ENCODE data around the gene PPFIBP1. TPM values are rescaled to one million over a fixed set of nuclear protein-coding genes. Genes with fewer than 3 reads are reported as not detected.
"Not testable (repeated sequence)": the region's sequence is repeated elsewhere in the genome, so short reads cannot be mapped to it uniquely, and the experiment has no call there.

The PPFIBP1 gene
- total and polyA plus RNA-seq, 2 of the 4 experiments (the other 2 are of a cell fraction), result 30.4 to 72.2 TPM

DNA sequence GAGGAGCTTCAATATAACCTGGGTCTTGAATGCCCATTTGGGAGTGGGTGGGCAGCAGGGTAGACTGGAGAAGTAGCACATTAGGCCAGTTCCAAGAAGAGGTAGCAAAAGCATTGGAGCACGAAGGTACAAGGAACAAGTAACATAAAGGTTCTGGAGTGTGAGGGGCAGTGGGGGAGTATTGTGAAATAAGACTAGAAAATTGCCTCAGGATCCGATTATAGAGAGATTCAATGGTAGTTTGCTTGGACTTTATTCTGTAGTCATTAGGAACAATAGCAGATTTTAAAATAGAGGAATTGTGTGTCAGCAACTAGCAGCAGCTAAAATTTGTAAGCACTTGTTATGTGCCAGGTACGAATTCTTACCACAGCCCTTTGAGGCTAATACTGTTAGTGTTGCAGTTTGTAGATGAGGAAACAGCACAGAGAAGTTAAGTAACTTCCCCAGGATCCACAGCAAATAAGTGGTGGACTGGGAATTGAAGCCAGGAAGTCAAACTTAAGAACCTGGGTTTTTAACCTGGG lies 61.8 kb downstream of the PPFIBP1 start:
- POLR2A ChIA-PET (ENCODE audit: unreplicated experiment), result no interaction called here
- 88% methylated on average over 2 of the region's 3 CpGs; no CpG with 5 or more reads in 1 of the 2 experiments for WGBS, 2 experiments (ENCODE audit: extremely low coverage in 2 of 2, insufficient read length in 1 of 2)
- in situ Hi-C loops (cut with MboI; ENCODE audit: low sequenced_read_pairs), result no loop called here
- peaks cover 6% of the 10 kb centered on the region for H3K36me3 ChIP-seq (ENCODE audit: control insufficient read depth, insufficient read depth, low read length)
- H3K79me1 ChIP-seq (ENCODE audit: low read depth in 1 of 2, low read length in 2 of 2), result peaks cover 45 to 84% of the 10 kb centered on the region in 2 experiments
- no peak overlapping the region for H2BK20ac ChIP-seq (ENCODE audit: low read depth, low read length)
- intact Hi-C loops (cut with micrococcal nuclease), result no loop called here
- H3K4me3 ChIP-seq (ENCODE audit: insufficient read depth, low read depth, low read length), result no peak overlapping the region
- H3K4me2 ChIP-seq (ENCODE audit: low read depth, low read length), result no peak overlapping the region
- no peak overlapping the region for H3K23ac ChIP-seq (ENCODE audit: low read depth, low read length)
- H2AK5ac ChIP-seq (ENCODE audit: low read depth, low read length), result peak overlapping the region; percentile 38; the same call in 1 of the 2 replicates
- H3K27ac ChIP-seq (ENCODE audit: insufficient read depth, low read length), result no peak overlapping the region
- no peak overlapping the region for H2BK120ac ChIP-seq (ENCODE audit: low read depth, low read length)
- no peak overlapping the region for H3K9ac ChIP-seq (ENCODE audit: low read depth, low read length)
- peak overlapping the region; percentile 36; the same call in 1 of the 2 replicates for H4K5ac ChIP-seq (ENCODE audit: low read depth, low read length)
- no peak overlapping the region for H3K56ac ChIP-seq (ENCODE audit: extremely low read depth, insufficient read depth, low read length)
- H3K9me1 ChIP-seq (ENCODE audit: insufficient read depth, low read length), result peaks cover 14% of the 10 kb centered on the region
- H2AFZ ChIP-seq (replicated peaks; ENCODE audit: low read length, poor library complexity), result no peak overlapping the region
- no peak overlapping the region for H3K14ac ChIP-seq (replicated peaks; ENCODE audit: low read depth, low read length)
- H3K9me3 ChIP-seq (ENCODE audit: control insufficient read depth, insufficient read depth, low read length), result no peaks in the 10 kb centered on the region
- no peak overlapping the region; a peak in 1 of 4 replicates for H4K8ac ChIP-seq (ENCODE audit: low read depth in 2 of 2, low read length in 2 of 2)
- peaks cover 8% of the 10 kb centered on the region for H3K4me1 ChIP-seq (ENCODE audit: control insufficient read depth, insufficient read depth, low read length)
- no peak overlapping the region for H4K91ac ChIP-seq (ENCODE audit: insufficient read depth, low read depth, low read length)
- TF ChIP-seq SMC3 (IDR thresholded peaks at IDR 0.05; ENCODE audit: low read depth, low read length), result no peak
- TF ChIP-seq POLR2A (IDR thresholded peaks at IDR 0.05; ENCODE audit: low read depth, low read length), result no peak
- TF ChIP-seq CEBPB (IDR thresholded peaks at IDR 0.05; ENCODE audit: low read depth, low read length), result peak; percentile 37; the same call in 1 of the 2 replicates
- no peak overlapping the region for H3K4ac ChIP-seq (ENCODE audit: low read depth, low read length)
- H3K27me3 ChIP-seq (ENCODE audit: control insufficient read depth, insufficient read depth, low read length), result no peaks in the 10 kb centered on the region
- ATAC-seq (ENCODE audit: low read depth) (no peak), DNase-seq (no peak)
- CTCF ChIA-PET, result no interaction called here
- no peak overlapping the region for H2BK5ac ChIP-seq (ENCODE audit: low read depth, low read length, poor library complexity, severe bottlenecking)
- H3K18ac ChIP-seq (ENCODE audit: low read depth, low read length), result no peak overlapping the region
- H2BK15ac ChIP-seq (ENCODE audit: low read depth, low read length), result no peak overlapping the region
- H2AK9ac ChIP-seq (replicated peaks; ENCODE audit: low read depth, low read length, poor library complexity), result no peak overlapping the region
- BruUV-seq (replicated peaks), result no TSS peak
- dilution Hi-C loops (cut with HindIII; ENCODE audit: low sequenced_read_pairs, unreplicated experiment), result no loop called here
- 0 out of 2 replicates have a peak, but pooled peaks cover 4% of the 10 kb centered on the region for H4K20me1 ChIP-seq (ENCODE audit: insufficient read depth, low read length)

DNA sequence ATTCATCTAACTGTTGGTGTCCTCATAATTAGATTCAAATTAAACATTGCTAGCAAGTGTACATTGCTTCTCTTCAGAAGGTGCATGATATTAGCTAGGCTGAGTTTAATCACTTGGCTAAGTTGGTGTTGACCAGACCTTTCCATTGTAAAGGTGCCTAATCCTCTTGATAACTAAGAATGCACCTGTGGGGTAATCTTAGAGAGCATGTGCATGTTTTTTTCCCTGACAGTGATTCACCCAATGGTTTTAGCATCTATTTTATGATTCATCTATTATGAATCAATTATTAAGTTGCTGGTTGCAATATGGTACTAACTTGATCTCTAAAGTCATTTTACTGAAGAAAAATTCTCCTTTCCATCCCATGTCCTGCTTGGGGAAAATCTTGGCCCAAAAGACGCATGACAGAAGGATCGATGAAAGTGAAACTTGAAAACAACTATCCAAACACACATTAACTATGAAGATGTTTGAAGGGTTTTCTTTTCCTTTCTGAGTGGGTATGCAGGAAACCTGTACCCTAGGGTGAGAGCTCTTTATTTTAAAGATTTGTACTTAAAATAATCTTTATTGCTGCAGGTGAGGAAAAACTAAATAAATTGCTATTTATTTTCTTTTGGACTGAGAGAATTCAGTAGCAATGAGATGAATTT lies 64.2 kb downstream of the PPFIBP1 start:
- H3K4me1 ChIP-seq (ENCODE audit: control insufficient read depth, insufficient read depth, low read length); CTCF ChIA-PET; H3K4me3 ChIP-seq (ENCODE audit: insufficient read depth, low read depth, low read length): not testable (repeated sequence)

More for the DNA sequence above, 64.2 kb downstream of the PPFIBP1 start:
- H3K4me2 ChIP-seq (ENCODE audit: low read depth, low read length); H3K18ac ChIP-seq (ENCODE audit: low read depth, low read length); H2AK5ac ChIP-seq (ENCODE audit: low read depth, low read length); H3K27ac ChIP-seq (ENCODE audit: insufficient read depth, low read length); in situ Hi-C loops (cut with MboI; ENCODE audit: low sequenced_read_pairs); H3K14ac ChIP-seq (replicated peaks; ENCODE audit: low read depth, low read length); H2AK9ac ChIP-seq (replicated peaks; ENCODE audit: low read depth, low read length, poor library complexity); dilution Hi-C loops (cut with HindIII; ENCODE audit: low sequenced_read_pairs, unreplicated experiment); H4K91ac ChIP-seq (ENCODE audit: insufficient read depth, low read depth, low read length); H2BK120ac ChIP-seq (ENCODE audit: low read depth, low read length); H2BK20ac ChIP-seq (ENCODE audit: low read depth, low read length); DNase-seq; POLR2A ChIA-PET (ENCODE audit: unreplicated experiment); ATAC-seq (ENCODE audit: low read depth); intact Hi-C loops (cut with micrococcal nuclease); H3K27me3 ChIP-seq (ENCODE audit: control insufficient read depth, insufficient read depth, low read length); H2BK15ac ChIP-seq (ENCODE audit: low read depth, low read length); BruUV-seq (replicated peaks); H3K9ac ChIP-seq (ENCODE audit: low read depth, low read length); H4K5ac ChIP-seq (ENCODE audit: low read depth, low read length); H3K56ac ChIP-seq (ENCODE audit: extremely low read depth, insufficient read depth, low read length); H3K23ac ChIP-seq (ENCODE audit: low read depth, low read length); H2BK5ac ChIP-seq (ENCODE audit: low read depth, low read length, poor library complexity, severe bottlenecking); H3K4ac ChIP-seq (ENCODE audit: low read depth, low read length); H3K9me3 ChIP-seq (ENCODE audit: control insufficient read depth, insufficient read depth, low read length); H2AFZ ChIP-seq (replicated peaks; ENCODE audit: low read length, poor library complexity); H4K8ac ChIP-seq (ENCODE audit: low read depth in 2 of 2, low read length in 2 of 2); H3K36me3 ChIP-seq (ENCODE audit: control insufficient read depth, insufficient read depth, low read length): not testable (repeated sequence)
- WGBS, 2 experiments (ENCODE audit: extremely low coverage in 2 of 2, insufficient read length in 1 of 2), result no CpG with 5 or more reads among the region's 2 CpGs
- H4K20me1 ChIP-seq (ENCODE audit: insufficient read depth, low read length), result peaks cover 11% of the 10 kb centered on the region; the same call in 1 of the 2 replicates
- H3K79me1 ChIP-seq (ENCODE audit: low read depth in 1 of 2, low read length in 2 of 2), result peaks cover 47 to 83% of the 10 kb centered on the region in 2 experiments
- peaks cover 21% of the 10 kb centered on the region for H3K9me1 ChIP-seq (ENCODE audit: insufficient read depth, low read length)

Measured in IMR-90 (cell line).